GM18951 (cell line): ENCODE data around the gene BCORL1.

ENCODE experiments used
- POLR2A ChIP-seq: IDR thresholded peaks from 4 replicates; pipeline ENCODE4 v1.6.1; 2011; ENCODE audit warnings: mild to moderate bottlenecking; ENCODE audit not compliant: insufficient read length, insufficient read depth; ENCODE audit errors: extremely low read depth
- in situ Hi-C: fragments of 300-500 bp; cut with MboI; formaldehyde crosslinking; loops from one replicate; pipeline ENCODE4 v1.12.0; 2022; ENCODE audit warnings: low sequenced_read_pairs, mixed read lengths, inconsistent platforms; ENCODE audit not compliant: unreplicated experiment

BCORL1 gene

DNA sequence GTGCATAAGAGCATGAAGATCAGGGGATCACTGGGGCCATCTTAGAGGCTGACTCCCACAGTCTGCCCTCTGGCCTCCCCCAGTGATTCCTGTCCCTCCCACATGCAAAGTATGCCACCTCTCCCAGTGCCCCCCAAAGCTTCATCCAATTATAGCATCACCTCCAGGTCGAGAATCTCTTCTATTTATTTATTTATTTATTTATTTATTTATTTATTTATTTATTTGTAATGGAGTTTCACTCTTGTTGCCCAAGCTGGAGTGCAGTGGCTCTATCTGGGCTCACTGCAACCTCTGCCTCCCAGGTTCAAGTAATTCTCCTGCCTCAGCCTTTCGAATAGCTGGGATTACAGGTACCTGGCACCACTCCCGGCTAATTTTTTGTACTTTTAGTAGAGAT, 50.1 kb downstream of the BCORL1 start:
- TF ChIP-seq POLR2A, result no peak
- in situ Hi-C loops, result no loop called here

GRCh38 chrX:130034178-130034577, 51.7 kb downstream of the BCORL1 start:
- no peak for TF ChIP-seq POLR2A
- in situ Hi-C loops, result no loop called here

DNA sequence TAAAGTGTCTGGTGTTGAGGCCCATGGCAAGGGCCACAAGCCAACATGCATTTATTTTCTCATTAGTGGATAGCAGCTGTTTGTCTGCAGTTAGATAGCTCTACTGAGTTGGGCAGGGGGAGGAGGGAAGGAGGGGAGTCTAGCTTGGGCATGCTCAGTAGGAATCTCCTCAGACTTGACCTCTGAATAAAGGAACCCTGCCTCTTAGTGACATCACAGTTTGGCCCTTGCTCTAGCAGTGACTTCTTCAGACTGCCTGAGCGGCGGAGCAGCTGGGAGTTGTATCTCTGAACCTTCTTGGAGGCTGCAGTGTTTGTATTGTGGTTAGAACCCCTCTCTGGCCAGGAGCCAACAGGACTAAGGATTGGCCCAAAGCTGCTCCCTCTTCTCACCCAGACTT, 57.4 kb downstream of the BCORL1 start:
- in situ Hi-C loops, result no loop called here
- no peak for TF ChIP-seq POLR2A

GRCh38 chrX:130047416-130047815, 65.0 kb downstream of the BCORL1 start:
- TF ChIP-seq POLR2A, result no peak
- in situ Hi-C loops, result no loop called here

GRCh38 chrX:130048686-130049222, 66.3 kb downstream of the BCORL1 start:
- TF ChIP-seq POLR2A, result no peak
- in situ Hi-C loops, result no loop called here

- TF ChIP-seq POLR2A, result no peak
- in situ Hi-C loops, result loop anchor here (10.0 kb wide), 1 partner anchor 125 kb away; no protein-coding TSS in a partner anchor
These were observed 67.4 kb downstream of the BCORL1 start for GRCh38 chrX:130049821-130050220.

- in situ Hi-C loops, result loop anchor here (10.0 kb wide), 1 partner anchor 127 kb away; no protein-coding TSS in a partner anchor
- no peak for TF ChIP-seq POLR2A
These were observed 68.9 kb downstream of the BCORL1 start for GRCh38 chrX:130051176-130051845.

DNA sequence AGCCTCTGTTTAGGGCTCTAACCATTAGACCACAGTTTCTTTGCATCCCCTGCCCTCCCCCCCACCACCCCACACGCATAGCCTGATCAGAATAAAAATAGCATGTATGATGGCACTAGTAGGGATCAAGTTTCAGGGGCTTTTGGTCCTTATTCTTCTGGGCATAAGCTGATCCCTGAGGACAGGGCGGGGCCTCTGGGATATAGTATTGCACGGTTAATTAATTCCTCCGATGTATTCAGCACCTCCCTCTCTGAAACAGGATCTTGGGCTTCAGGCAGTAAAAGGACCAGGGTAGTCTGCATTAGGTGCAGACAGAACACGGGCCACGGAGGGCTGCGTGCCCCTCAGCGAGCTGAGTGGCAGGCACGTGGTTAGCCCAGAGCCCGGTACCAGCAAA, 70.8 kb downstream of the BCORL1 start:
- no peak for TF ChIP-seq POLR2A
- in situ Hi-C loops, result loop anchor here (10.0 kb wide), 1 partner anchor 128 kb away; no protein-coding TSS in a partner anchor

- in situ Hi-C loops, result loop anchor here (10.0 kb wide), 1 partner anchor 130 kb away; no protein-coding TSS in a partner anchor
- no peak for TF ChIP-seq POLR2A
These were observed 72.7 kb downstream of the BCORL1 start for GRCh38 chrX:130055103-130055502.

- no peak for TF ChIP-seq POLR2A
- in situ Hi-C loops, result loop anchor here (10.0 kb wide), 1 partner anchor 131 kb away; no protein-coding TSS in a partner anchor
These were observed 73.5 kb downstream of the BCORL1 start for GRCh38 chrX:130055899-130056298.

DNA sequence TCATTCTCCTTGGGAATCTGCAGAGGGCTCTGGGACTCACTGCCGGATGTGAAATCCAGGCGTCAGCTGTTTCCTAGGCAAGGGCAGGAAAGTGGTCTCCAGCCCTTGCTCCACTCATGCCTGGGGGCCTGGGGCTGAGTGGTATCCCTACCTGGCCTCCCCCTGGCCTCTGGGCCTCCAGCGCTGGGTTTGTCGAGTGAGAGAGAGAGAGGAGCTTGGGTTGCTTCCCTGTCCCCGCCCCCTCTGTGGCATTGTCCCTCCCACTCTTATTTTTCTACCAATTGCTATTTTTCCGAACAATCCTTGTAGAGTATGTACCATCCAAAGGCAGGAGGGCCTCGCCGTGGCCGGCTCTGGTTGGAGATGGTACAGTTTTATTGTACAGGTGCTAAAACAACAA, 74.8 kb downstream of the BCORL1 start:
- in situ Hi-C loops, result loop anchor here (10.0 kb wide), 1 partner anchor 132 kb away; no protein-coding TSS in a partner anchor
- TF ChIP-seq POLR2A, result no peak

DNA sequence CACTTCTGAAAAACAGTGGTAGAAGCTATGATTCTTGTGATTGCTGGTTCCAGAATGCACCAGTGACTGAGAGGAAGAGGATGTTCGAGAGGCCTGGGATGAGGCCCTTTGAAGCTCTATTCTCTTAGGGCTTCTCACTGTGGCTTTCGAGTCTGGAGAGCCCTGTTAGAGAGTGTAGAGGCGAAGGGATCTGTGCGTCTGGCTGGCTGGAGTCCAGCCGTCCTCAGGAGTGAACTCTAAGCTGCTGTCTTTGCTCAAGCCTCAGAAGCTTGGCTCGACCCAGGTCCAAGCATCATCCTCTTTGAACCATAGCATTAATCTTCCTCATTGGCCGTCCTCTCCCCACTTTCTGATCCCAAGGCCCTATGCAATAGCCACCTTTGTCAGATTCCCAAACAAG, 76.2 kb downstream of the BCORL1 start:
- in situ Hi-C loops, result loop anchor here (10.0 kb wide), 1 partner anchor 134 kb away; no protein-coding TSS in a partner anchor
- no peak for TF ChIP-seq POLR2A

DNA sequence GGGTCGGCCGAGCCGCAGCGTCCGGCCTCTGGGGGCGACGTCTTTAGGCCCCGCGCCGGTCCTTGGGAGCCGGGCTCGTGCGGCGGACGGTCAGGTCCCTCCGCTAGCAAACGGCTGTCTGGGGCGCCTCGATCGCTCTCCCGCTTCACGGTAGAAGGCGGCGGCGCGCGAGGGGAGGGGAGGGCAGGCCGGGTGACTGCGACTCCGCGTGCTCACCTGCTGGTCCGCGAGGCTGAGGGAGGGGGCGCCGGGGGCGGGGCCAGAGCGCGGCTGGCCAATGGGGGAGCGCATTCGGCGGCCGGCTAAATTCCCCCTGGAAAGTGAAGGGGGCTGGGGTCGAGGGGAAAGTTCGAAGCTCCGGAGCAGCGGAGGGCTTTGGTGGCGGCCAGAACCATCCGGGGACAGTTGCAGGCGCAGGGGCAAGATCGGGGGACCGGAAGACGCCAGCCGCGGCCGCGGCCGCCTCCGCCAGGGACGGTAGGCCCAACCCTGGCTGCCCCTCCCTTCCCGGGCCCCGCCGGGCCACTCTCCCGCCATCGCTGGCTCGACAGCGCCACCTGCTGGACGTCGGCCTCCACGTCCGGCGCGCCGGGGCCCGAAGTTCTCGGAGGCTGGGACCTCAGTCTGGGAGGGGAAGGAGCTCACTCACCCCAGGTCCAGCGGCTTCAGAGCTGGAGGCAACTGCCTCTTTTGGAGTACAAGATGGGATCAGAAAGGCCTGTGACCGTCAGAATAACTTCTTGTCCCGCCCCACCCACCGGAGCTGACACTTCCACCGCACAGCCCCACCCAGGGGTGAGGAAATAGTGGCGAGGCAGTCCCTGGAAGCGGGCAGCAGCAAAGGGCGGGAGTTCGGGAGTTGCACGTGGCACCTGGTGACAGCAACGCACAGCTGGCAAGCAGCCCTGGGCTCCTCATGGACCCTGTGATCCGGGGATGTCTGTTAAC, 78.0 kb downstream of the BCORL1 start:
- in situ Hi-C loops, result loop anchor here (10.0 kb wide), 1 partner anchor 456 kb away; no protein-coding TSS in a partner anchor
- no peak for TF ChIP-seq POLR2A

DNA sequence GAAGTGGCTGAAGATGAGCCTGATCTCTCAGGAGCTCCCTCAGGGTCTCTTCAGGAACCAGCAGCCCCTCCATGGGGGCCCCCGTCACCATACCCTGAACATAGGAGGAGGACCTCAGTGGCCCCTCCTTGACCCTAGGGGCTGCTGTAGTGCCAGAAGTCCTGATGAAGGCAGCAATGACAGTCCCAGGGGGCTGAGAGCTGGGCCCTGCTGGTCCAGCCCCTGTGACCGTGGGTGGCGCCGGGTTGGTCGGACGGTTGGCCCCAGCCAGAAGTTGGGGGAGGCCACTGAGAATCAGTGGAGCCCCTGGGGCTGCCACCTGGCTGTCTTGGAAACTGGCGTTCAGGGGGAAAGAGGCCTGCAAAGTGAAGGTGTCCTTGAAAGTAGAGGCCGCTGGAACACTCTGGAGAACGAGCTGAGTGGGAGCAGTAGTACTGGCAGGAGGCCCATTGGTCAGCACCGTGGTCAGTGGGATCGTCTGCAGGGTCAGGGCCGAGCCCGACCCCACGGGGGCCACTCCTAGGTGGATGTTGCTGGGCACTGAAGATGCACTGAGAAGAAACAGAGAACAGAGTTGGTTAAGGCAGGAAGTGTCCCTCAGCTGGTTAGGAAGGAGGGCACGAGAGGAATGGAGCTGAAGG, 84.7 kb downstream of the BCORL1 start:
- no peak for TF ChIP-seq POLR2A
- in situ Hi-C loops, result loop anchor here (10.0 kb wide), 1 partner anchor 462 kb away; no protein-coding TSS in a partner anchor
